Measurements from ENCODE around the gene NUDT22.

Gene NUDT22

GRCh38 chr11:64227405-64227956 lies 1.4 kb downstream of the NUDT22 start:
- DNase-seq (ENCODE audit: low spot score): no peak

DNA sequence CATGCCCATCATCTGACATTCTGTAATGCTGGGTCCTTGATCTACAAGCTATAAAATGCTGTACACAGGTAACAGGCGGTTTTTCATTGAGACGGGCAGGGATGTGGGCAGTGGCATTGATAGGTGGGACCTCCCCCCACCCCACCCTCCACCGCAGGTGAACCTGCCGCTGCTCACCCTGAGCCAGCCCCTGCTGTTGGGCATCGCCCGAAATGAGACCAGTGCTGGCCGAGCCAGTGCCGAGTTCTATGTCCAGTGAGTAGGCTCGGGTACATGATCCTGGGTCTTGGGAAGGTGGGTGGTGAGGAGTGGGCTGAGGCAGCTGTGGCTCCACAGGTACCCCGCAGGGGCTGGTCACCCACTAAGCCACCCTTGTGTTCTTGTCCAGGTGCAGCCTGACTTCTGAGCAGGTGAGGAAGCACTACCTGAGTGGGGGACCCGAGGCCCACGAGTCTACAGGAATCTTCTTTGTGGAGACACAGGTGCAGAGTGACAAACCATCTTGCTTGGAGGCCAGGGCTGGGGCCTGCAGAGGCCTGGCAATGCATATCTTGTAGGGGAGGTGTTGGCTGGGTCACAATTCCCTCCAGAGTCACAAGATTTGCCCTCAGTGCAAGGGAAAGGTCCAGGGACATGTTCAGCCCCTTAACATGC lies 3.1 kb downstream of the NUDT22 start:
- no peak for DNase-seq (ENCODE audit: low spot score)

DNA sequence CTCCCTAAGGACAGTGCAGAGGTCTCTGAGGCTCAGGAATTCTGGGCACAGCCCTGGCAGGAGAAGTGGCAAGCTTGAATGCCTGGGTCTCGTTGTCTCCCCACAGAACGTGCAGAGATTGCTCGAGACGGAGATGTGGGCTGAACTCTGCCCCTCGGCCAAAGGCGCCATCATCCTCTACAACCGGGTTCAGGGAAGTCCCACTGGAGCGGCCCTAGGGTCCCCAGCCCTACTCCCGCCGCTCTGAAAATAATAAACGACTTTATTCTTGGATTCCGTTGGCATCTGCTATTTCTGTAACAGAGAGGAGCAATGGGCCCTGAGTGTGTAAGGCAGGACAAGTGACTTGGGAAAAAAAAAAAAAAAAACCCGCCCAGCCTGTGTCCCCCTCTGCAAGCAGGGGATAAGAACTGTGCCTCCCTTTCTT lies 3.7 kb downstream of the NUDT22 start:
- DNase-seq (ENCODE audit: low spot score): no peak

- peak; percentile 88 for DNase-seq (ENCODE audit: low spot score)
Measured at GRCh38 chr11:64230171-64230984, 4.3 kb downstream of the NUDT22 start, which contains the start of gene DNAJC4. DNAJC4 (plus strand) TSS chr11:64230548; CDS start chr11:64230855, 307 bp downstream.

DNA sequence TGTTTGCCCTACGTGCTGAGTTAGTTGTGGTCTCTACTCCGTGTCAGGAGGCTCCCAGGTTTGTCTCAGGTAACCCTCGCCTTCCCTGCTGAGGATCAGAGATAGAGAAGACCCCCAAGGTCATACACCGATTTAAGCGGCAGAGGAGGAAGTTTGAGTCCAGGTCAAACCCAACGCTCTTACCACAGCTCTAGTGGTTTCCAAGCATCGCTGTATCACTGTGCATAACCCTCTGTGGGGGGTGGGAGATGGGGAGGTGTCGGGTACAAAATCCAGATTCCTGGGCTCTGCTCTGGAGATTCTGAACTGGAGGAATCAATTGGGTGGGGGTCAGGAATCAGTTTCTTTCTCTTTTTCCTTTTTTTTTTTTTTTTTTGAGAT lies 4.9 kb downstream of the NUDT22 start:
- DNase-seq (ENCODE audit: low spot score): no peak

DNA sequence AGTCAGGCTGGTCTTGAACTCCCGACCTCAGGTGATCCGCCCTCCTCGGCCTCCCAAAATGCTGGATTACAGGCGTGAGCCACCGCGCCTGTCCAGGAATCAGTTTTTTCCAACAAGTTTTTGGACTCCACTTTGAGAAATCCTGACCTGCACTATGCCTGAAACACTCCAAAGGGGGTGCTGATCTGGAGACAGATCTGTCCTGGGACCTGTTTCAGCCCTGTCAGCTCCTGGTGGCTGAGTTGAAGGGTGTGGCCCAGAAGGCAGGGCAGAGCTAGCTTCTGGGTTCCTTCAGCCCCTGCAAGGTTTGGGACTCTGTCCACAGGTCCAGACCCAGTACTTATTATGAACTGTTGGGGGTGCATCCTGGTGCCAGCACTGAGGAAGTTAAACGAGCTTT lies 5.5 kb downstream of the NUDT22 start:
- no peak for DNase-seq (ENCODE audit: low spot score)

DNA sequence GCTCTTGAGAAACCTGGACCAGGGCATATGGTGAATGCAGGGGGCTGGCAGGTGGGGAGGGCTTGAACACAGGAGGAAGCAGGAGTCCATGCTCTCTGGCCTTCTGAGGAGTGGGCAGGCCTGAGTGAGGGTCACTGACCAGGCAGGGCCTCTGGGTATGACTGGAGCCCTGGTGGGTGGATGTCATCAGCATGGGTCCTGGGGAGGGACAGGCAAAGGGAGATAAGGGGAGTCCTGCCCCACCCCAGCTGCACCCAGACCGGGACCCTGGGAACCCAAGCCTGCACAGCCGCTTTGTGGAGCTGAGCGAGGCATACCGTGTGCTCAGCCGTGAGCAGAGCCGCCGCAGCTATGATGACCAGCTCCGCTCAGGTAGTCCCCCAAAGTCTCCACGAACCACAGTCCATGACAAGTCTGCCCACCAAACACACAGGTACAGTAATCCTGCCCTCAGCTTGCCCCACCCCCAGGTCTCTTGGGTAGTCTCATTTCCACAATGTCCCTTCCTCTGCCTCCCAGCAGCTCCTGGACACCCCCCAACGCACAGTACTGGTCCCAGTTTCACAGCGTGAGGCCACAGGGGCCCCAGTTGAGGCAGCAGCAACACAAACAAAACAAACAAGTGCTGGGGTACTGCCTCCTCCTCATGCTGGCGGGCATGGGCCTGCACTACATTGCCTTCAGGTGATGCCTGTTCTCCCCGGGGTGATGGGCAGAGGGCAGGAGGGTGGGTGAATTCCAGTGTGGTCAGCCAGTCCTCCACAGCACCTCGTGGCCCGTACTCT lies 6.3 kb downstream of the NUDT22 start:
- no peak for DNase-seq (ENCODE audit: low spot score)

GRCh38 chr11:64232967-64233315 lies 6.9 kb downstream of the NUDT22 start:
- no peak for DNase-seq (ENCODE audit: low spot score)

DNA sequence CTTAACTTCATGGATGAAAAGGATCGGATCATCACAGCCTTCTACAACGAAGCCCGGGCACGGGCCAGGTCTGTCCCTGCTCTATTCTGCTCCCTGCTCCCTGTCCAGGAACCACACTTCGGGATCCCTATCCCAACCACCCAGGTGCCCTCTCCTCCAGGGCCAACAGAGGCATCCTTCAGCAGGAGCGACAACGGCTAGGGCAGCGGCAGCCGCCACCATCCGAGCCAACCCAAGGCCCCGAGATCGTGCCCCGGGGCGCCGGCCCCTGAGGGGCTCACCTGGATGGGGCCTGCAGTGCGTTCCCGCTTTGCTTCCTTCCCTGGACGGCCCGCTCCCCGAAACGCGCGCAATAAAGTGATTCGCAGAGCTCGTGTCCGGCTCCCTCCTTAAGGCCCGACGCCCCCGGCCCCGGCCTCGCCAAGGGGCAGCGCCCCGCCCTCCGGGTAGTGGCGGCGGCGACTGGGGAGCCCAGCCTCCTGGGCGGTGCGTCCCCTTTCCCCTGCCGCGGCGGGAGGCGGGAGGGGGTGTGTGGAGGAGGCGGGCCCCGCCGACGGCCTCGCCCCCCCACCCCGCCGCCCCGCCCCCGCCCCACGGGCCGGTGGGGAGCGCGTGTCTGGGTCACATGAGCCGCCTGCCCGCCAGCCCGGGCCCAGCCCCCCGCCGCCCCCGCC lies 8.0 kb downstream of the NUDT22 start, which contains the start of gene VEGFB:
TSS of gene VEGFB (plus strand) at position 672 of the 674 bp plus-strand sequence. CDS start 250 bp downstream, outside the sequence.
- DNase-seq (ENCODE audit: low spot score): peak; percentile 74

DNA sequence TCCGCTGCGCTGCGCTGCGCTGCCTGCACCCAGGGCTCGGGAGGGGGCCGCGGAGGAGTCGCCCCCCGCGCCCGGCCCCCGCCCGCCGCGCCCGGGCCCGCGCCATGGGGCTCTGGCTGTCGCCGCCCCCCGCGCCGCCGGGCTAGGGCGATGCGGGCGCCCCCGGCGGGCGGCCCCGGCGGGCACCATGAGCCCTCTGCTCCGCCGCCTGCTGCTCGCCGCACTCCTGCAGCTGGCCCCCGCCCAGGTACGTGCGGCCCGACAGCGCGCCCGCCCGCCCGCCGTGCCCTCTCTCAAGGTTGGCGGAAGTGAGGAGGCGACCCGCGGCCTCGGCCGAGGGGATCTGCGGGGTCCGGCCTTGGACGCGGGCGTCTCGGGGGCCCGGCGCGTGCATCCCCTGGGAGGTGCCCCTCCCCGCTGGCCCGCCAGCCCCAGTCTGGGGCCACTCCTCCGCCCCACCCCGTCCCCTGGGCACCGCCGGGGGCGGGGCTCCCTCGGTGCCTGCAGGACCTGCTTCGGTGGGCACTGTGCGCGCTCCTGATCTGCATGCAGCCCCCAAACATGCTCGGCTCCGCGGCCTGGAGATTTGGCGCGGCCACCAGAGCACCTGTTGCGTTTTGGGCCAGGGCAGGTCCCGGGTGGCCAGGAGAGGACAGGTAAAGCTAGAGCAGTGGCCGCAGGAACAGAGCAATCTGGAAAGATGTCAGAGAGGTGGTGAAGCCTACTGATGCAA lies 8.7 kb downstream of the NUDT22 start:
- peak; percentile 43 for DNase-seq (ENCODE audit: low spot score)

DNA sequence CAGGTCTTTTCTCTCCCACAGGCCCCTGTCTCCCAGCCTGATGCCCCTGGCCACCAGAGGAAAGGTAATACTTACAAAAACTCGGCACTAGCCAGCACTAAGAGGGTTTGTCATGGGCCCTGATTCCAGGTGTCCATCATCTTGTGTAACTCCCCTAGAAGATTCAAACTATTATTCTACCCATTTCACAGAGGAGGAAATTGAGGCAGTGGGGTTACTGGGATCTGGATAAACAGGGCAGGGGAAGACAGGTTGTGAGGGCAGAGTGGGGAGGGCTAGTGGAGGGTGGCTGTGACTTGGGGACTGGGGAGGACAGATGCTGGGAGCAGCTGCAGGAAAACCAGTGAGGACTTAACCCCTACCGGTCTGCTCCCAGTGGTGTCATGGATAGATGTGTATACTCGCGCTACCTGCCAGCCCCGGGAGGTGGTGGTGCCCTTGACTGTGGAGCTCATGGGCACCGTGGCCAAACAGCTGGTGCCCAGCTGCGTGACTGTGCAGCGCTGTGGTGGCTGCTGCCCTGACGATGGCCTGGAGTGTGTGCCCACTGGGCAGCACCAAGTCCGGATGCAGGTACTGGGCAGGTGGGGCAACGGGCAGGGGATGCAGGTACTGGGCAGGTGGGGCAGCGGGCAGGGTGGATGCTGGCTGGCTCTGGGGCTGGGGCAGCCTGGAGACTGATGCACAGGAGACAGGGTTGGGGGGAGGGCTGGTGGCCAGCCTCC lies 9.5 kb downstream of the NUDT22 start:
- no peak for DNase-seq (ENCODE audit: low spot score)

- DNase-seq (ENCODE audit: low spot score): no peak
Measured at GRCh38 chr11:64237484-64237951, 11.4 kb downstream of the NUDT22 start.

DNA sequence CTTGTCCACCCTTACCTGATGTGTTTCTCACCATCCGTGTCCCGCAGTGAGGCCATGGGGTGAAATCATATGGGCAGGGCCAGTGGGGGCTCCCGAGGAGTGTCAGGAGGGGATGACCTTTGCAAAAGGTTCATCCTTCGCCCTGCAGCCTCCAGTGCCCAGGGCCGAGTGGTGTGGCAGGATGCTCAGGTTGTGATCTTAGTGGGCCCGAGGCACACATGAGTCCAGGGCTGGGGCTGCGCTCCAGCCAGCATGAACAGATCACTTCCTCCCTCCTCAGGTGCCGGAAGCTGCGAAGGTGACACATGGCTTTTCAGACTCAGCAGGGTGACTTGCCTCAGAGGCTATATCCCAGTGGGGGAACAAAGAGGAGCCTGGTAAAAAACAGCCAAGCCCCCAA lies 12.0 kb downstream of the NUDT22 start:
- DNase-seq (ENCODE audit: low spot score): no peak

DNA sequence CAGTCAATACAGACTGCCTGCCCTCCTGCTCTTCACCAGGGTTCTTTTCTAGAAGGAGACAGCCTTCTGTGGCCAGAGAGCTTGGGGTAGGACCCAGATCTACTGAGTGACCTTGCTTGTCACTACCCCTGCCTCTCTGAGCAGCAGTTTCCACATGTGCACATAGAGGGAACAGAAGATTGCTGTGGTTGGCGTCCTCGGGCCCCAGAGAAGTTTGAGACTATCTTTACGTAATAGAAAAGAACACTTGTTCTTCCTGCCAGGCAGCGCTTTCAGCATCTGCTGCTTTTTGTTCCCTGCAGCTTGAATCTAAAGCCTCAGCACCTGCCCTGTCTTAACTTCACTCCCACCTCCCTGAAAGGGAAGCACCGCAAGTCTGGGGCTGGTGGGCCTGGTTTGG lies 12.9 kb downstream of the NUDT22 start:
- DNase-seq (ENCODE audit: low spot score): no peak

- no peak for DNase-seq (ENCODE audit: low spot score)
Measured at GRCh38 chr11:64239662-64240434, 13.8 kb downstream of the NUDT22 start.

DNA sequence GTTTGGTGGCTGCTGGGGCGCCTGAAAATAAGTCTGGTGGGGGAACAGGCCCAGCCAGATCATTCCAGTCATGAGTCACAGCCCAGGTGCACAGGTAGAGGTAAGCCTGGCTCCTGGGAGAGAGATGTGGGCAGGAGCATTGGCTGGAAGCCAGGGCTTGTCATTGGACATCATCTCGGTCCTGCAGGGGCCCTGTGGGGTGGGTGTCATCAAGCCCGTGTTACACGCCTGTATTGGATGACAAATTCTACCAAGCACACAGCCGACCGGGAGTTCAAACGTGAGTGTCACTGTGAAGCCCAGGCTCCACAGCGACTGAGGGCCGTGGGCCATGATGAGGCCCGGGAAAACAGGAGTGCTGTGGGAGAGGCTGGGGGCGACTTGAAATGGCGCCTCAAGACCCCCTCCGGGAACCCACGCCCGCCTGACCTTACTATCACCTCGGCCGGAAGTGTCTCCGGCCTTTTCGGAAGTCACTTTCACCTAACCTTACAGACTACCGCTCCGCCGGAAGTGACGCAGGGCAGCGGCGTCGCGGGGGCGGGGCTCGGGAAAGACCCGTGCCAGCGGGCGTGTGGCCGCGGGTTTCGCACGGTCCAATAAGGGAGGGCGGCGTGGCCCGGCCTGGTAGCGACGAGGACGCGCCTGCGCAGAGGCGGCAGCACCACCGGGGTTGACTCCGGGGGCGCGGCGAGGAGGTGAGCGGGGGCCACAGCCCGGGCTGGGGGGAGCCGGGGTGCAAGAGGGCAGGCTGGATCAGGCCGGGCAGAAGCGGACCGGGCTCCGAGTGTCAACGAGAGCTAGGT lies 14.6 kb downstream of the NUDT22 start, which contains the start of gene FKBP2:
TSS of gene FKBP2 (plus strand) at position 661 of the 806 bp plus-strand sequence. CDS start 1,293 bp downstream, outside the sequence.
- peak; percentile 98 for DNase-seq (ENCODE audit: low spot score)

- DNase-seq (ENCODE audit: low spot score): peak; percentile 100
Measured at GRCh38 chr11:64241241-64241490, 15.1 kb downstream of the NUDT22 start.

DNA sequence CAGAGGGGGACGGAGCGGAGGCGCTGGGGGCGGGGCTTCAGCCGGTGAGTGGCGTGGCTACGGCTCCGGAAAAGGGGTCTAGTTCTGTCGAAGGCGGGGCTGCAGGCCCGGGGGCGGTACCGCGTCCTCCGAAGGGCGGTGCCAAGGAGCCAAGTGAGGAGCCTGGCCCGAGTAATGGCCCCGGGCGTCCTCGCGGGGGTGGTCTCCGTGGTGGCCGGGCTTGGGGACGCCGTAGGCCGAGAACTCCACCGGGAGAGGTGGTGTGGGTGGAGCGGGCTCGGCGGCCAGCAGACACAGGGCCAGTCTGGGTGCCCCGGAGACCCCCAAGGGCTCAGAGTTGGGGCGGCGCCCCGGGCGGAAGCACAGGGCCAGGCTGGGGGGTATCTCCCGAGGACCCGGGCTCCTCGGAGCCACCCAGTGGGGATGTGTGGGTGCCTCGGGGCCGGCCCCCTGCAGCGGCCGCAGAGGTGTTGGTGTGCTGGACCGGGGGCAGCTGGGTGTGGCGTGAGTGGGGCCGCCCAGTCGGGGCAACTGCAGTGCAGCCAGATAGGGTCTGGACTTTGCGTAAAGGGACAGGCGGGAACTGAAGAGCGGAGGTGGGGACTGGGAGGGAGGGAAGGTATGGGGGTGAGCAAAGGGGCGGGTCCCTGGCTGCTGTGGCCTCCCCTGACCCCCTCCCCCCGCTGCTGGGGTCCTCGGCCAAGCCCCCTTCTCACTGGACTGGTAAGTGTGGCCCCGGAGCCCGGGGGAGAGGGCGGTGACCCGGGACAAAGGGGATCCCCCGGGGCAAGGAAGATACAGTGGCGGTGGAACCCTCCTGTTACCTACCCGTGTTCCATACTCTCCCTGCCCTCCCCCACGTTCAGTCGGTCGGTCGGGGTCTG lies 15.7 kb downstream of the NUDT22 start:
- DNase-seq (ENCODE audit: low spot score): no peak
